ENCODE data around the gene HIVEP3. TPM values are rescaled to one million over a fixed set of nuclear protein-coding genes. Genes with fewer than 3 reads are reported as not detected.

Gene HIVEP3
- total RNA-seq, 3 donors from 2014 or later: 4.9 to 6.5 (median 6.1) TPM

- no peak for ATAC-seq
- no peak for TF ChIP-seq CTCF (IDR thresholded peaks at IDR 0.05)
- no peaks in the 10 kb centered on the region for H3K4me1 ChIP-seq (ENCODE audit: low read depth)
Observed at GRCh38 chr1:41723786-41724185, 194.9 kb downstream of the HIVEP3 start.

GRCh38 chr1:41722184-41722583, 196.5 kb downstream of the HIVEP3 start:
- Histone ChIP-seq H3K9me3 (no peaks in the 10 kb centered on the region), H3K4me1 (ENCODE audit: low read depth) (no peaks in the 10 kb centered on the region), H3K4me3 (no peak overlapping the region), H3K36me3 (ENCODE audit: low read depth) (no peaks in the 10 kb centered on the region)
- intact Hi-C loops (cut with DNase I, micrococcal nuclease): no loop called here
- no peak for TF ChIP-seq CTCF (IDR thresholded peaks at IDR 0.05)
- no peak for DNase-seq
- no peak for ATAC-seq

More at GRCh38 chr1:41723786-41724185, 194.9 kb downstream of the HIVEP3 start:
- no peak for DNase-seq
- H3K36me3 ChIP-seq (ENCODE audit: low read depth): no peaks in the 10 kb centered on the region
- H3K9me3 ChIP-seq: no peaks in the 10 kb centered on the region
- intact Hi-C loops (cut with DNase I, micrococcal nuclease): no loop called here
- H3K4me3 ChIP-seq: no peak overlapping the region

GRCh38 chr1:41720861-41721410, 197.8 kb downstream of the HIVEP3 start:
- no peak overlapping the region for H3K4me3 ChIP-seq
- TF ChIP-seq CTCF (IDR thresholded peaks at IDR 0.05): no peak

GRCh38 chr1:41719590-41719989, 199.1 kb downstream of the HIVEP3 start:
- no peak for DNase-seq

More at GRCh38 chr1:41720861-41721410, 197.8 kb downstream of the HIVEP3 start:
- Histone ChIP-seq H3K36me3 (ENCODE audit: low read depth) (no peaks in the 10 kb centered on the region), H3K4me1 (ENCODE audit: low read depth) (no peaks in the 10 kb centered on the region), H3K9me3 (no peaks in the 10 kb centered on the region)
- intact Hi-C loops (cut with DNase I, micrococcal nuclease): no loop called here
- ATAC-seq: no peak
- DNase-seq: no peak

GRCh38 chr1:41719128-41719527, 199.6 kb downstream of the HIVEP3 start:
- H3K9me3 ChIP-seq: no peaks in the 10 kb centered on the region
- no peak for DNase-seq
- no peaks in the 10 kb centered on the region for H3K36me3 ChIP-seq (ENCODE audit: low read depth)
- H3K4me1 ChIP-seq (ENCODE audit: low read depth): no peaks in the 10 kb centered on the region
- H3K4me3 ChIP-seq: no peak overlapping the region
- no peak for TF ChIP-seq CTCF (IDR thresholded peaks at IDR 0.05)
- intact Hi-C loops (cut with DNase I, micrococcal nuclease): no loop called here
- no peak for ATAC-seq

More at GRCh38 chr1:41719590-41719989, 199.1 kb downstream of the HIVEP3 start:
- no peaks in the 10 kb centered on the region for H3K4me1 ChIP-seq (ENCODE audit: low read depth)
- ATAC-seq: no peak
- H3K36me3 ChIP-seq (ENCODE audit: low read depth): no peaks in the 10 kb centered on the region
- no peaks in the 10 kb centered on the region for H3K9me3 ChIP-seq
- no peak for TF ChIP-seq CTCF (IDR thresholded peaks at IDR 0.05)
- intact Hi-C loops (cut with DNase I, micrococcal nuclease): no loop called here
- no peak overlapping the region for H3K4me3 ChIP-seq

- intact Hi-C loops (cut with DNase I, micrococcal nuclease): no loop called here
- TF ChIP-seq CTCF (IDR thresholded peaks at IDR 0.05): no peak
- no peaks in the 10 kb centered on the region for H3K4me1 ChIP-seq (ENCODE audit: low read depth)
- no peak overlapping the region for H3K4me3 ChIP-seq
- no peaks in the 10 kb centered on the region for H3K9me3 ChIP-seq
- DNase-seq (no peak), ATAC-seq (no peak)
- H3K36me3 ChIP-seq (ENCODE audit: low read depth): no peaks in the 10 kb centered on the region
Observed at GRCh38 chr1:41718497-41718896, 200.2 kb downstream of the HIVEP3 start.

Data from mucosa of descending colon (tissue), 3 donors.